Thyroid gland (tissue), 4 donors: ENCODE results near the gene TRIOBP.

Experiments
- CTCF ChIP-seq, 6 experiments: fragments of 200-600 bp in 3 of 6; fragments of 450-650 bp in 3 of 6; sonication (generic) in 3 of 6; IDR thresholded peaks; one replicate each; pipeline ENCODE4 v1.5.1; 2016 to 2019; ENCODE audit warnings: antibody characterized with exemption in 6 of 6, mild to moderate bottlenecking in 2 of 6, inconsistent platforms in 1 of 6, moderate library complexity in 1 of 6
- POLR2A ChIP-seq, 2 donors: fragments of 450-650 bp; IDR thresholded peaks; one replicate each; pipeline ENCODE4 v1.6.1; 2017; ENCODE audit warnings: antibody characterized with exemption in 2 of 2, mild to moderate bottlenecking in 2 of 2, moderate library complexity in 1 of 2

GRCh38 chr22:37765953-37766576 lies 69.2 kb downstream of the TRIOBP start:
- TF ChIP-seq CTCF (IDR thresholded peaks at IDR 0.05) (no peak), POLR2A (IDR thresholded peaks at IDR 0.05) (no peak)
